Left colon (tissue), 2 donors: Measurements from ENCODE around the gene OR52I1. TPM values are rescaled to one million over a fixed set of nuclear protein-coding genes. Genes with fewer than 3 reads are reported as not detected.

Experiments
- ATAC-seq: fragments of 200-7000 bp; cut with Tn5 transposase; one replicate; pipeline ENCODE4 v1.9.1; 2020; ENCODE audit warnings: mild to moderate bottlenecking, moderate library complexity
- DNase-seq, 2 donors: peaks; one replicate each; pipeline ENCODE4 v3.0.0-alpha.2; 2020
- intact Hi-C, 2 donors: fragments of 100-400 bp; cut with DNase I in 1 of 2; cut with micrococcal nuclease in 1 of 2; formaldehyde crosslinking; loops; one replicate each; pipeline versions ENCODE4 v1.11.2 to v1.14.0; 2022; cut with DNase I, micrococcal nuclease
- total RNA-seq, 2 donors: library from RNA; stranded (reverse); fragmentation: NEBNext Ultra II Directional; extraction: Animal tissue kit (Norgen Biotek cat#: 25700); gene quantifications; one replicate each; pipeline ENCODE4 v1.2.1, GENCODE V29; 2021
- donor health status: DM: no; HTN: no; CAD: no.
- donor health status: DM: yes; HTN: yes; CAD: no.

The OR52I1 gene
- total RNA-seq, 2 donors from 2014 or later, result not detected

- intact Hi-C loops, result no loop called here
- ATAC-seq (peak; percentile 97), DNase-seq (peak; percentile 95 to 96)
Measured at GRCh38 chr11:4607781-4608666, 14.2 kb downstream of the OR52I1 start, which contains the start of gene TRIM68. TSS of gene TRIM68 (minus strand) at chr11:4608231. CDS start at chr11:4605504, 2,727 bp downstream.

- no peak for ATAC-seq
- DNase-seq, result no peak
- intact Hi-C loops, result no loop called here
Measured at GRCh38 chr11:4610258-4610935, 16.6 kb downstream of the OR52I1 start.

DNA sequence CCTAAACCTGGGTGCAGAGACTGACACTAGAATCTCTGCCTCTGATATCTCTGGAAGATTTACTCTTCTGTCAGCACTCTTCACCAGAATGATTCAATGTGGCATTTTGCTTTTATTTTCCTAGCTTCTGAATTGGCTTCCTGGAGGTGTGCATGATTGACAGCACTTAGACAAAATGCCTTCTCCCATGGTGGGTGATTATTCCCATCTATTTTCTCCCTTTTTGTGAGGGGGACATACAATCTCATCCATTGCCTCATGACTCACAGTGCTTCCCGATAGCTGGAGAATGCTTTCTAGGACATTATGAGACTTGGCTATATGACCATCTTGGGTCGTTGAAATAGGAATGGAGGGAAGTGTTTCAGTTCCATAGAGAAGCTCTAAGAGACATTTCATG lies 18.1 kb downstream of the OR52I1 start:
- ATAC-seq (no peak), DNase-seq (no peak)
- intact Hi-C loops, result no loop called here

- intact Hi-C loops, result no loop called here
- DNase-seq, result no peak
- ATAC-seq, result no peak
Measured at GRCh38 chr11:4615856-4616444, 22.1 kb downstream of the OR52I1 start.

GRCh38 chr11:4619514-4619913 lies 25.7 kb downstream of the OR52I1 start:
- DNase-seq (peak in 1 of 2 donors; percentile 8), ATAC-seq (peak; percentile 99)
- intact Hi-C loops, result no loop called here

DNA sequence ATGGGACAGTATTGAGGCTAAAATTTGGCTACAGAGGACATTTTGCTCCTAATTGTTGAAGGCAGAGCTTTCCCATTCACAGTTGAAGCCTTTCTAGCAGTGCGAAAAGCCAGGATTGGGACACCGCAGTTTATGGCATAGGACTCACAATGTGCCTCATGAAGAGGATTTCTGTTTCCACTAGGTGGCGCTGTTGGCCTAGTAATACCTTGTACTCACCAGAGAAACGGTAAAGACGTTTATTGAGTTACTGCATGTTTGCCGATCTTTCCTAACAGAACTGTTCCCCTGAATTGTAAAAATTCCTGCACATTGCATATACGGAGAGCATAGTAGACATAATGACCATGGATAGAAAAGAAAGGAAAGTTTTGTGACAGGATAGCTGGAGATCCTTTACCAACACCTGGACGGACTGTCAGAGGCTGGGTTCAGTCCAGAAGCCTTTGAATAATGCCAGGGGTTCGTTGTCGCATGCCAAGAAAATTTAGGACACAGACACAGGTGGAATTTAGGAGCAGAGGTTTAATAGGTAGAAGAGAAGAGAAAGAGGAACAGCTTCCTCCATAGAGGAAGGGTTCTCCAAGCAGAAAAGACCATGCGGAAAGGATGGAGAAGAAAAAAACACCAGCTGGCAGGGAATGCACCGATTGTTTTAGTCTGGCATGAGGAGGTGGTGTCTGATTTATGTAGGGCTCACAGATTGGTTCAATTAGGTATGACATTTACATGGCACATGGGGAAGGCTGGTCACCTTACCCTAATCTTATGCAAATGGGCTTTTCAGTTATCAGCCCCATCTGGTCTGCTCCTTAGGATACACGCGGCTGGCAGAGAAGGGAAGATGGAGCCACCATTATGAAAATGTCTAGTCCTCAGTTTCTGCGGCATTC lies 32.6 kb downstream of the OR52I1 start:
- intact Hi-C loops, result loop anchor here in 1 of 2 donors (5.0 kb wide), 1 partner anchor 376 kb away; no protein-coding TSS in a partner anchor
- ATAC-seq, result peak; percentile 87
- DNase-seq, result peak; percentile 47 to 77

DNA sequence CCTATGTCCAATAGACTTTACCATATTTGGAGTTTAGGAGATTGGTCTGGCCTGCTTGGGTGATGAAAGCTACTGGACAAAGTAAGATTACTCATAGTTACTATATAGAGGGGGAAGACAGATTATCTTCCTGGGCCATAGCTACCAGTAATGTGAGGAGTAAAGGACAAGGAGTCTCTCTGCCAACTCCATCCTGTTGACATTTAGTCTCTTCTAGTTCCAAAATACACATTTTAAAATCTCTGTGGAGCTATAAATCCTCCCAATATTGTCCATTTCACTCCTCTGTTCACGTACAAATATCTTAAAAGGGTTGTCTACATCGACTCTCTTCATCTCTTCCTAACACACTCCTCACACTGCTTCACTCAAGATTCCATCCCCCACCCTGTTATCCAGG lies 42.3 kb downstream of the OR52I1 start:
- intact Hi-C loops, result no loop called here
- no peak for ATAC-seq
- DNase-seq, result no peak

DNA sequence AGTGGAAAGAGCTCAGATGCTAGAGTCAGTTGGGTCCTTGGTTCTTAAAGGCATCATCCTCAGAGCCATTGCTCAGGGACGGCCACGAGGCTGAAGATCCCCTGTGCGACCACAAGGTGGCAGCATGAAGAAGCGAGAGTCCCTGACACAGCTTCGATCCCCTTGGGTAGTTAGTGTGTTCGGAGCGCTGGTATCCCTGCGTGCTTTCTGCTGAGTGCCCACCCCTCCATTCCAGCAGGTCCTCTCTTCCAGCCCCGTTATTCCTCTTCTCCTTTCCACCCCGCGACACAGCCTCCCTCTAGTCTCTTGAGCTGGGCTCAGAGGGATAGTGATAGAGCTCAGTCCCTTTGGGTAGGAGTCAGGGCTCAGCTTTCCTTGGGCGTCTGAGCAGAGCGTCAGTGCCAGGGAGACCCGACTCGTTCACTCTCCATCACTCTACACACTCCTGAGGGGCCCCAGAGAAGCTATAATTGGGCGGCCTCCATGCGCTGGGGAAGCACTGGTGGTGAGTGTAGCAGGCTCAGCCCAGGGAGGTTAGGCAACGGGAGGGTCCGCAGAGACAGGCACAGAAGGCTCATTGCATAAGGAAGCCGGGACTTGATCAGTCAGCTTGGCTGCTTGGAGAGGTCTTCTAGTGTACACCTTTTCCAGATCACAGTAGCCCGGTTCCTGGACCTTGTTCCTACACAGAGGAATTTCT lies 43.3 kb downstream of the OR52I1 start, which contains the start of gene OR51D1:
Gene OR51D1 (plus strand): TSS at position 516 of the 700 bp plus-strand sequence. CDS start 2,314 bp downstream, outside the sequence.
- DNase-seq, result peak; percentile 46 to 69
- ATAC-seq, result peak; percentile 93
- intact Hi-C loops, result no loop called here

DNA sequence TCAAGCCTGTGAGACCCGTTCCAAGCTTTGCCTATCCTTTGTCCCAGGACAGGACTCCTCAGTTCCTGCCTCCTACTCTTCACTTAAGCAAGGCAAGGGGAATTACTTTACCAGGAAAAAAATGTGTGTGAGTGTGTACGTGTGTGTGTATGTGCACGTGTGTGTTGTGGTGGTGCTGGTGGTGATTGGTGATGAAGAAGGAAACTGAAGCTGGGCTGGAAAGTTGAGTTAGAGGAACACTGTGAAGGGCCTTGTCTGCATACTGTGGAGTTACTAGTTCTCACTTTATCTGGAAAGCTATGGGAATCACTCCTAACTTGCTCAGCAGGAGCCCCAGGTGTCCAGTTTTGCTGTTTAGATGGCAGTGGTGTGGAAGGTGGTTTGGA lies 43.8 kb downstream of the OR52I1 start:
- DNase-seq, result no peak
- no peak for ATAC-seq
- intact Hi-C loops, result no loop called here

GRCh38 chr11:4639931-4640330 lies 46.1 kb downstream of the OR52I1 start:
- ATAC-seq (no peak), DNase-seq (no peak)
- intact Hi-C loops, result no loop called here

GRCh38 chr11:4641501-4641900 lies 47.7 kb downstream of the OR52I1 start:
- DNase-seq (no peak), ATAC-seq (no peak)
- intact Hi-C loops, result no loop called here

DNA sequence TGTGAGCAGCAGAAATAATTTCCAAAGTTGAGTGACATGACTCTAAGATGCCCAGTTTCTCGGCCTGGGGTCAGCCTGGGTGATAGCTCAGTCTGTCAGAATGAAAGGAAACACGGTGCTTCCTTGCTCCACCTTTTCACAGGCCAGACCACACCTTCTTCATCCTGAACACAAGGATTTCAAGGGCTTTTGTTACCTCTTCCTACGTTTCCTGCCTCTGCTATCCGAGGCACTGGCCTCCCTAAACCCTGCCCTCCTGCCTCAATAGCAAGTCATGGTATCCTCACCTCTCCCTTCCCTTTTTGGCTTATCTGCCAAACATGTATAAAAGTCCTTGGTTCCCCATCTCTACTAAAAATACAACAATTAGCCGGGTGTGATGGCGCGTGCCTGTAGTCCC lies 48.2 kb downstream of the OR52I1 start:
- DNase-seq, result no peak
- intact Hi-C loops, result no loop called here
- ATAC-seq, result no peak

DNA sequence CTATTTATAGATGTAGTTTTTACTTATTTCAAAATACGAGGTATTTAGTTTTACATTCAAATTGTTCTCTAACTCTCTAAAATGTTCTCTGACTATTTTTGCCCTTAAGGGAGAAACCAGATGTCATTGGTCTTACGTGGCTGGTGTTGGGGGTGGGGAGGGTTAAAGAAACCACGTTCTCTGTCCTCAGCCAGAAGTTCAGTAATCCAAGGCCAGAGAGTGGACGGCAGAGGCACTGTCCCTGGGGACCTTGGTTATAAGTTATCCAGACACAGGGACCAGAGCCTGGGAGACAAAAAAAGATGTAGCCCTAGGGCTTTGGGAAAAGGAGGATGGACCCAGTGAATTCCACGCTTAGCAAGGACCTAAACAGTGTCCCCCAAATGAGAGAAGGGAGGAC lies 49.2 kb downstream of the OR52I1 start:
- intact Hi-C loops, result no loop called here
- DNase-seq (no peak), ATAC-seq (no peak)

- intact Hi-C loops, result no loop called here
- ATAC-seq, result peak; percentile 29
Measured at GRCh38 chr11:4643682-4644081, 49.8 kb downstream of the OR52I1 start, which contains the start of gene OR51E1. TSS of gene OR51E1 (plus strand) at chr11:4643982. CDS start at chr11:4652527, 8,545 bp downstream.

DNA sequence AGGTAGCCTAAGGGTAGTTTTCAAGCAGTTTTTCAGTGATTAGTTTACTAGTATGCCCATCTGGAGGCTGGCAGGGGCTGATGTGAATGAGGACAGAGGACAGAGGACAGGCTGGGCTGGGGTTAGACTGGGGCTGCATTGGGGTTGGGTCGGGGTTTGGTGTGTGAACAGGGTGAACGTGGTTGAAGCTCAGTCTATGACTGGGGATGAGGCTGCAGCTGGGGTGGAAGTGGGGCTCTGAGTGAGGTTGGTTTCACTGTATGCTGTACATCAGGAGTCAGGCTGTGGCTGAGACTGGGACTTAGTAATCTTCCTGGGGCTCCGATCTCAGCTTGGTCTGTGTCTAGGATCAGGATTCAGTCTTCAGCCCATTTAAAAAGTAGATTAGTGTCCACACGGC lies 50.4 kb downstream of the OR52I1 start:
- intact Hi-C loops, result no loop called here
- DNase-seq, result no peak
- no peak for ATAC-seq

More at GRCh38 chr11:4643682-4644081, 49.8 kb downstream of the OR52I1 start, which contains the start of gene OR51E1:
- DNase-seq, result no peak
